Effector CD4-positive, alpha-beta T cell (primary cell): Measurements from ENCODE around the gene PFKP.
A peak's percentile ranks its signal among the peaks of the same experiment; 100 is the strongest.

ENCODE experiments used
- DNase-seq: peaks from one replicate; pipeline ENCODE4 v3.0.0-alpha.2; 2020
- total RNA-seq: gene quantifications from one replicate; lab custom pipeline; 2026; lab: John Stamatoyannopoulos, UW

PFKP gene
- 64.0 reads per million, percentile 74 among the genes with 10 or more reads in this experiment for total RNA-seq

- DNase-seq = peak; percentile 50
These were observed at the start of gene PFKP for GRCh38 chr10:3067118-3067858. Gene PFKP, plus strand, starts transcription at chr10:3067548. Its CDS starts 48 bp downstream, at chr10:3067596.

- DNase-seq = no peak
These were observed 49.1 kb upstream of the PFKP start for GRCh38 chr10:3018247-3018646.

DNA sequence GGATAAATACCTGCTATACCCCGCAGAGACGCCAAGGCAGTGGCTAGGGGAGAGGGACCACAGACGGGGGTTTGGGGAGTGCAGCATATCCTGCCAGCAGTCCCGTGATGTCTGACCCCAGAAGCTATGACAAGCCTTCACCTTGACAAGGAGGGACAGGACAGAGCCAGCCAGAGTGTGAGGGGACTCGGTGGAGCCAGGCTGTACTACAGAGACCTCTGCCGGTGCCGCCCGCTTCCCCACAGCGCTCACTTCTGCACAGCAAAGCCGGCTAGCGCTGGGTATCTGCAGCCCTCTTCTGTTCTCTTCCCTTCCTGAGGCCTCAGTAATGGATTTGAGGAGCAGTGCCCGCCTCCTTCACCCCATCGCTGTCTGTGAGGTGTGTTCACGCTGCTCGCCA is 47.0 kb upstream of the PFKP start:
- no peak for DNase-seq

GRCh38 chr10:3020881-3021280 is 46.5 kb upstream of the PFKP start:
- no peak for DNase-seq

DNA sequence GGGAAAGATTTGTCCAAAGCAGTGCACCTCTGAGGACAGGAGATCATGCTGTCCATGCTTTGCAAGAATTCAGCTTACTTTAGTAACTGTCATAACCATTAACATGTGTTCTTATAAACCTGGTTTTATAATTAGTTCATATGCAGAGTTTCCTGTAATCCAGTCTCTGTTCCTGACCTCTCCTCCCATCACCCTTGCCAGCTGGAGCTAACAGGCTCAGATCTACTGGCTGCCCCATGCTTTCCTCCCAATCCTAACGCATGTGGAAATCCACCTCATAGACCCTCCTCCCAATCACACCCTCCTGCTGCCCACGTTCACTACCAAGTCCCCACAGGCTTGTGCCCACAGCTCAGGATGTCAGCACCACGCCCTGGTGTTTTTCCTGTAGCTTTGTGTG is 45.3 kb upstream of the PFKP start:
- DNase-seq = no peak

DNA sequence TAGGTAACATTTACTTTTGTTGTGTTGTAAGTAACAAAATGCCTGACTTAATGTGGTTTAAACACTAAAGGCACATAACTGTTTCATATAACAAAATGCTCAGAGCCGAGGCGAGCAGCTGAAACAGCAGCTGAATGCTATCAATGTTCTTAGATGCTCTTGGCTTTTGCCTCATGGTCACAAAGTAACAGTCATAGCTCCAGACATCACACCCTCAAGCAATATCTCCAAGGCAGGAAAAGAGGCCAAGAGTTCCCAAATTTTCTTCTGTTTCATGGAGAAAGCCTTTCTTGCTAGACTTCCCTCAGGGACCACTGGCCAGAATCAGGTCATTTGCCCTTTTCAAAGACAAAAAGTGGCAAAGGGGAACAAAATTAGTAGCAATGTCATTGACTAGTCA is 43.5 kb upstream of the PFKP start:
- no peak for DNase-seq

DNA sequence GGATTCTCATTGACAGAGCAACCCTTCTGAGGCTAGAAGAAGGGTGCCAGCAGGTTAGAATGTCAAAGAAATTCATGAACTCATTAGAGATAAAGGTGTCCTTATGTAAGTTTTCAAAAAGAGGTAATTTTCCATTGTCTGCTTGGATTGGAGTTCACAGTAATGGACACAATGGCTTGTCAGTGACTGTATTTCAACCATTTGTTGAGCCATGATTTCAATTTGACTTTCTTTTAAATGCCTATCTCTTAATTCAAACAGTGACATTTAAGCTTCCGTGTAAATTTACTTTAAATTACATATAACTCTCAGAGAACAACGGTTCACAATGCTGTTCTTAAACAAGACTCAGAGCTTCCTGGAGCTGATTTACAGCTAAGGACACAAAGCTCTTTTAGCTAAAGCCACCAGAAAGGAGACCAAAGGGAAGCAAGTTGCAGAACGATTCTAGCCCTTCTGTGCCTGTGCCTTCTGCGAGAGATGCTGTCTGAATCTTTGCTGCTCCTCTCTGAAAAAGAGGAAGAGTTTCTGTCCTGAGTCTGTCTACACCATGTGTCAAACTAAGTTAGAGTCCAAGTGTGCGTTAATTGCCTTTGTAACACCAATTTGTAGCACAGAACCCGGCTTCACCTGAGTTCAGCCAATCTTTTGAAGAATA is 42.2 kb upstream of the PFKP start:
- DNase-seq = no peak

- DNase-seq = no peak
These were observed 39.5 kb upstream of the PFKP start for GRCh38 chr10:3027866-3028265.

DNA sequence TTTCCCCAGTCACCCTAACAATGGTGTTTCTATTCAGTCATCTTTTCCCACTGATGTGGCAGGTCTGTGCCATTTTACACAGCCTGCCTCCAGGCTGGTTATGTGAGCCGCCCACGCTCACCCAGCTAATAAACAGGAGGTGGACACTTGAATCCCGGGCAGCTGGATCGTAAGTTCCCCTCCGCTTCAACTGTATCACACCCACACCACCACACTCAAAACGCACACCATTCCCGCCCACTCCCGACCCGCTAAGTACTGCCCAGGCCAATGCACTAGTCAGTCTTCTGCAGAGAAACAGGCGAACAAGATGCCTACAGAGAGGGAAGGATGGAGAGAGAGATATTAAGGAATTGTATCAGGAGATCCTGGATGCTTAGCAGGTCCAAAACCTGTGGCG is 38.9 kb upstream of the PFKP start:
- DNase-seq = no peak

- DNase-seq = no peak
These were observed 36.6 kb upstream of the PFKP start for GRCh38 chr10:3030765-3031164.

DNA sequence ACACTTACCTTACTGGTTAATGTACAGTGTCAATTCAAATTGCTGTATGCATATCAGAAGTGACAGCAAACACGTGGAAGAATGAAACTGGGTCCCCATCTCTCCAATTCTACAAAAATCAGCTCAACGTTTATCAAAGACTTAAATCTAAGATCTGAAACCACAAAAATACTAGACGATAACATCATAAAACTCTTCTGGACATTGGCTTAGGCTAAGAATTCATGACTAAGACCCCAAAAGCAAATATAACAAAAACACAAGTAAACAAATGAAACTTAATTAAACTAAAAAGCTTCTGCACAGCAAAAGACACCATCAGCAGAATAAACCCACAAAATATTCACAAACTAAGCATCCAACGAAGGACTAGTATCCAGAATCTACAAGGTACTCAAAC is 35.9 kb upstream of the PFKP start:
- no peak for DNase-seq

- DNase-seq = no peak
These were observed 33.4 kb upstream of the PFKP start for GRCh38 chr10:3033925-3034324.

- no peak for DNase-seq
These were observed 32.7 kb upstream of the PFKP start for GRCh38 chr10:3034616-3035015.

- no peak for DNase-seq
These were observed 31.0 kb upstream of the PFKP start for GRCh38 chr10:3036155-3037021.

- DNase-seq = no peak
These were observed 30.2 kb upstream of the PFKP start for GRCh38 chr10:3037182-3037581.

DNA sequence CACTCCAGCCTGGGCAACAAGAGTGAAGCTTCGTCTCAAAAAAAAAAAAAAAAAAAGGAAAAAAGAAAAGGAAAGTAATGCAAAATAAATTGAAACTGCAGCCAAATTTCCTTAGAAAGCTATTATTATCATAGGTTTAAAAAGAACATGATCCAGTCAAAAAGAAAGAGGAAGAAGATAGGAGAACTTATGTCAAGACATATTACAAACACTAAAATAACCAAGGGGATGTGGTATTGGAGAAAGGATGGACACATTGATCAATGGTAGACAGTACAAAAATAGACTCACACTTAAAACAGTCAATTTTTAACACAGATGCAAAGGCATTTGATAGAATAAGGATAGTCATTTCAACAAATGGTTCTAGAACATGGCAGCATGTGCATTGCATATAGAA is 27.3 kb upstream of the PFKP start:
- DNase-seq = no peak

DNA sequence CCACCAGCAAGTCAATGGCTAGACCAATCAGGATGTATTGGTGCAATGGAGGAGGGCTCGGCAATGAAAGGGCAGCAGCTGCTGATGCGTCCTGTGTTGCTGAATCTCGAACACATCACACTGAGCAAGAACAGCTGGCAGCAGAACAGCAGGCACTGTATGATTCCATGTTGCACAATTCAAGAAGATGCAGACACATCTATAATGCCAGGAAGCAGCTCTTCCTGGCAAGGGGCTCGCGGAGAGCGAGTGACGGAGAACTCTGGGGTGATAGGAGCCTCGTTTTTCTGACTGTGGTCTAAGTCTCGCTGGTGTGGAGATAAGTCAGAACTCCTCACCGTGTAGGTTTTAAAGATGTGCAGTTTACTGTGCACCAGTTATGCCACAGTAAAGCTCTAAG is 24.8 kb upstream of the PFKP start:
- DNase-seq = no peak

GRCh38 chr10:3043512-3044368 is 23.6 kb upstream of the PFKP start:
- DNase-seq = no peak

GRCh38 chr10:3045471-3046209 is 21.7 kb upstream of the PFKP start:
- DNase-seq = no peak

DNA sequence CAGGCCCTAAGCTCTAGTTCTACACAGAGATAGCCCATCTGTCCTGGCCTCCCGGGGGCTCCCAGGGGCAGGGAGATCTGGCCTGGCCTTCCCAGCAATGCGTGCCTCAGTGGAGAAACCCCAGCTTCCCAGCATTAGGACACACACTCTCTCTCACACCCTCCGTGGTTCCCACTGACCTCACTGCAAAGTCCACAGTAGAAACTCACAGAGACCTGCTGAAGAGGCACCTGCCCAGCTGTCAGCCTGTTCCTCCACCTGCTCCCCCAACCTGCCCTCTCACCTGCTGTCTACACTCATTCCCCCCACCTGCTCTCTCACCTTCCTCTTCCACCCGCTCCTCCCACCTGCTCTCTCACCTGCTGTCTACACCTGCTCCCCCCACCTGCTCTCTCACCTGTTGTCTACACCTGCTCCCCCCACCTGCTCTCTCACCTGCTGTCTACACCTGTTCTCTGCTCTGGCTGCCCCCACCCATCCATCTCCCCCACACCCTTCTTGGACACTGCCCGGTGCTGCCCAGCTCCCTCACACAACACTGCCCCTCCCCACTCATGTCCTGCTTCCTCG is 21.1 kb upstream of the PFKP start:
- DNase-seq = no peak

GRCh38 chr10:3046981-3047547 is 20.3 kb upstream of the PFKP start:
- no peak for DNase-seq
